ENCODE data around the gene RAB43.
"Not testable (repeated sequence)": the region's sequence is repeated elsewhere in the genome, so short reads cannot be mapped to it uniquely, and the experiment has no call there.

The RAB43 gene

GRCh38 chr3:129121016-129121791, 400 bp downstream of the RAB43 start:
- no peak for DNase-seq (ENCODE audit: low spot score)

GRCh38 chr3:129120254-129121004, 1.2 kb downstream of the RAB43 start:
- peak; percentile 65 for DNase-seq (ENCODE audit: low spot score)

DNA sequence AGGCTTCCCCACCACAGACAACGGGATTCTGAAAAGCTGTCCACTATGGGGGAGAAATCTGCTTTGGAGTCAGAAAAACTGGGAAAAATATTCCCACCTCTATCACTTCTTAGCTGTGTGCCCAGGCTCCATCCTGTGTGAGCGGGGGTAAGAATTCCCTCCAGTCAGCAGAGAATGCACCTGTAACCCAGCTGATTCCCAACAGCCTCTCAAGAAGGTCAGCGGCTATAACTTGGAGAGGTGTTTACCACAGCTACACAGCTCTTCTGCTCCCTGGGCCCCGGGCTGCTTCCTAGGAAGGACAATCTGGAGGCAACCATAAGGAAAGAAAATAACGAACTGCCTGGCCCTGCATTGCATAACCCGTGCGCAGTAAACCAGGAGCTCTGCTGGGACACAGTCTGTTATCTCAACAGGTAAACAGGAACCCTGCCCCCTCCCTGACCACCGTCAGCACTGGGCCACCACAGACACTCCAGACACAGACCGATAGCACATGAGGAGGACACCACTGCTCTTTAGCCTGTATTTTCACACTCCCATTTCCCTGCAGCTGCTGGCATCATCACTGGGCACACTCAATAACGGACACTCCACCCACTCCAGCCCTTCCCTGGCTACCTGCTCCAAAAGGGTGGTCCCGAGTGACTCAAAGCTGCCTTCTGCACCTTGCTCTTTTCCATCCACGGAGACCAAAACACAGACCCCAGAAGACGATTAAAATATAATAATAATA, 2.1 kb downstream of the RAB43 start:
- peak; percentile 79 for DNase-seq (ENCODE audit: low spot score)

DNA sequence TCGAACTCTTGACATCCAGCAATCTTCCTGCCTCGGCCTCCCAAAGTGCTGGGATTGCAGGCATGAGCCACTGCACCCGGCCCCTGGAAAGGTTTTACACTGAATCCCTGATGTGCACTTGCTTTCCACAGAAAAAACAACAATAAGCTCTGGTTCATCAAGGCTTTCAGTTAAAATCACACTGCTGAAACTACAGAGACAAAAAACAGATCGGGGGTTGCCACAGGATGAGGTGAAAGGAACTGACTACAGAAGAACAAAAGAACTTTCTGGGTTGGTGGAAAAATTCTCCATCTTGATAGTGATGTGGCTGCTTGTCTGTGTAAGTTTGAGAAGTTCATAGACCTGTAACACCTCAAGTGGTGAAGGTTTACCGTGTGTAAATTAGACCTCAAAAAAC, 2.9 kb downstream of the RAB43 start:
- DNase-seq (ENCODE audit: low spot score): peak; percentile 12

GRCh38 chr3:129117134-129117533, 4.5 kb downstream of the RAB43 start:
- no peak for DNase-seq (ENCODE audit: low spot score)

GRCh38 chr3:129116482-129116946, 5.1 kb downstream of the RAB43 start:
- no peak for DNase-seq (ENCODE audit: low spot score)

GRCh38 chr3:129114455-129114854, 7.1 kb downstream of the RAB43 start:
- DNase-seq (ENCODE audit: low spot score): no peak

DNA sequence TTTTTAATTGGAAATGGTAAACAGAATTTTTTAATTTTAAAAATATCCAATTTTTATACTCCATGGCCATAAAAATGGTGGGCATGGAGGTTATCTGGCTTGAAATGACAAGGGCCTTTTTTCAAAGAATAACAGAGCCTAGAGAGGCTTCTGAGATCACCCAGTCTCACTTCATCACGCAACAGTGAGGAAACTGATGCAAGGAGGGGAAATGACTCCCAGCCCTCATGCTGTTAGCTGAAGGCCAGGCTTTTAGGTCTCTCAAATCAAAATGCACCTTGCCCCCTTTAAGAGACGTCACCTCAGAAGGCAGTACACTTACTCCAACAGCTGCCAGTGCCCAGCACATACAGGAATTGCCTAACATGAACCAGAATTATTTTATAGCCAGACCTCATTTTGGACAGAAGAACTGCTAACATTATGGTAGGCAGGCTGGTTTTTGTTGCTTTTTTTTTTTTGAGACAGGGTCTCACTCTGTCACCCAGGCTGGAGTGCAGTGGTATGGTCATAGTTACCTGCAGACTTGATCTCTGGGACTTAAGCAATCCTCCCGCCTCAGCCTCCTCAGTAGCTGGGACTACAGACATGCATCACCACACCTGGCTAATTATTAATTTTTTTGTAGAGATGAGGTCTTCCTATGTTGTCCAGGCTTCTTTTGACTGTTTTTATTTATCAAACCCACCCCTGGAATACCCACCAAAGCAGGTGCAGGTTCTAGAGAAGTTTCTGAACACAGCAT, 9.1 kb downstream of the RAB43 start:
- no peak for DNase-seq (ENCODE audit: low spot score)

GRCh38 chr3:129111076-129111780, 10.4 kb downstream of the RAB43 start:
- not testable (repeated sequence) for DNase-seq (ENCODE audit: low spot score)

DNA sequence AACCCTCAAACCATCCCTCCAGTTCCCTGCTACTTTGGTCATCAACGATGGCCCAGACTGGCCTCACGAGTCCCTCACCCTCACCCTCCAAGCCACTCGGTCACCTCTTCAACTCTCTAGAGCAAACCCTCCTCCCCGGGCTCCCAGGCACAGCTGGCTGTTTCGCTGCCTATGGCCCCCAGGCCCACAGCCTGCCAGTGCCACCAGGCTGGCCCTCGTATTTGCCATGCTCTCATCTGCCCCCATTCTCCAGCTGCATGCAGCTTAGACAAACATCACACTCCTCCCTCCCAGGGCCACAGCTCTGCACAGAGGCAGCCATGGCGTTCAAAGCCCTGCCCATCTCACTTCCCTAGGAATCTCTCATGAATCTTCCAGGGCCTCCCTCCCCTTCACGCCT, 13.8 kb downstream of the RAB43 start:
- DNase-seq (ENCODE audit: low spot score): no peak

DNA sequence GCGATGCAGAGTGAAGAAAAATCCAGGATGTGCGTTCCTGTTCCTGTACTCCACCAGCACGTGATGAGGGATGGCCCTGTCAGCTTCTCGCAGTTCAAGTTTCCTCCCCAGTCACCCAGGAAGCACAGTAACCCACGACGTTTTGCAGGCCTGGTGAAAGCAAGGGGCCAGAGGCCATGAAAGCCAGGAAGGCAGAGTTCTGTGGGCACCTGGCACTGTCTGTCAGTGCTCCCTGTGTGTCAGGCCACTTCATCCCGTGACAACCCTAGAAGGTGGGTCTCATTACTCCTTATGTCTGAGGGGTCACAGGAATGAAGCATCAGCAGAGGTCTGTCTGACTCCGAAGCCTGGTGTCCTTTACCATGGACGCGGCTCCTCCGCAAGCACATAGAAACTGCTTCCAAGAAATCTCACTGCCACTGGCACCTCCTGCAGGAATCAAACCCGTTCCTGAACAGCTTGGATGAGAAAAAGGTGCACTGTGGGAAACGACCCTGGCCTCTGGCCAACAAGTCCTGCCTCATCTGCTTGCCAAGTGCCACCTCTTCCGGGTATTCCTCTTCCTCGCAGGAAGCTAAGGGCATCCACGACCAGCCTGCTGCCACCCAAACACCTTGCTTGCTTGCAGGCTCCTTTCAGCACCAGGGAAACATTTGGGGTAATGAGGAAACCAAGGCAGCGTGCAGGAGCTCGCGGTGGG, 14.6 kb downstream of the RAB43 start:
- DNase-seq (ENCODE audit: low spot score): peak; percentile 85

- peak; percentile 93 for DNase-seq (ENCODE audit: low spot score)
Measured at GRCh38 chr3:129106320-129106719, 15.3 kb downstream of the RAB43 start.

DNA sequence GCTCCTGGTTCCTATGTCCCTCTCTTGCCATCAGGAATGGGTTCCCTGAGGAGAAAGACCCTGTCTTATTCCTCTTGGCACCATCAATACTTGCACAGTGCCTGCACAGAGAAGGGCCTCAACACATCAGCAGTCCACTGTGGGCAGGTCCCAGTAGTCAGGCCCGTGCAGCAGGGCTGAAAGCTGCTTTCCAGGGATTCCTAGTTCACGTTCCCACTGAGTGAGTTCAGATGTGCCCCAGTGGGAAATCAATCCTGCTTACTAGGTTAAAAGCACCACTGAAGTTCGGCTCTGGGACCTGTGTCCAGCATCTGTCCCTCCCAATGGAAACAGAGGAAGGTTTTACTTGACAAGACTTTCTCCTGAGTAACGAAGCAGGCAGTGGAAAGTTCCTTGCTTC, 15.7 kb downstream of the RAB43 start:
- DNase-seq (ENCODE audit: low spot score): no peak

DNA sequence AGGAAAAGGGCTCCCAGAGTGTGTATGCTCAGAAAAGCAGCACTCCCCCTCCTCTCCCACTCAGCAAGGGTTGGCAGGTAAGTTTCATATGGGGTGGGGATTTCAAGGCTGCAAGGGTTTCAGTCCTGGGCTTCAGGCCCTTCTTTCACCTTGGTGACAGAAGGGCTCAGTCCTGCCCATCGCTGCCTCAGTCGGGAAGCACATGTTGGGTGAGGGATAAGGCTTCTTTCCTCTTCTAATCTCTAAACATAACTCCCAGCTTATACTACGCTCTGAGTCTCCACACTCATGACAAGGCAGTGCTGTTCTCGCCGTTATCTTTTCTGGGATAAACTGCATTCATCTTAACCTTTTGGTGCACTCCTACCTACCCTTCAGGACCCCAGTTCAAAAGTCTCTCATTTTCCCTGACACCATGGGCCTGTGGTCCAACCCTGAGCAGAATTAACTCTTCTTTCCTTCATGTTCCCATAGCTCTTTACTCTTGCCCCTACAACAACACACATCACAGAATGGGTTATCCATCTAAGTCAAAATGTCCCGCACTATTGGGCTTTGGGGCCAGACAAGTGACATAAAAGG, 17.0 kb downstream of the RAB43 start:
- no peak for DNase-seq (ENCODE audit: low spot score)

DNA sequence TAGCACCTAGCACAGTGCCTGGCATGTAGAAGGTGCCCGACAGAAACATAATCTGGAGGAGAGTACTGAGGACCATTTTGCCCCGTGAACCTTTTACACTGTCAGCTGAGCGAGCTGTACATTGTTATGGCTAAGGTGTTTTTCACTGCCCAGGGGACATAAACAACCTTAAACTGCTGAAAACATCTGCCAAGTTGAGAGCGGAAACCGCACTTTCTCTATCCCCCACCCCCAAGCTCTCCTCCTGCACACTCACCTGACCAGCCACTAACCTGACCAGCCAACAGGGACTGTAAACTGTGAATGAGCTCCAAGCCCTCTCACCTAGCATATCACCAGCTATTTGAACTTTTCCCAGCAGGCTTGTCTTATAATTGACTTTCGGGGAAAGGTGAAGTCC, 17.6 kb downstream of the RAB43 start:
- DNase-seq (ENCODE audit: low spot score): no peak

GRCh38 chr3:129103296-129103695, 18.3 kb downstream of the RAB43 start:
- no peak for DNase-seq (ENCODE audit: low spot score)

DNA sequence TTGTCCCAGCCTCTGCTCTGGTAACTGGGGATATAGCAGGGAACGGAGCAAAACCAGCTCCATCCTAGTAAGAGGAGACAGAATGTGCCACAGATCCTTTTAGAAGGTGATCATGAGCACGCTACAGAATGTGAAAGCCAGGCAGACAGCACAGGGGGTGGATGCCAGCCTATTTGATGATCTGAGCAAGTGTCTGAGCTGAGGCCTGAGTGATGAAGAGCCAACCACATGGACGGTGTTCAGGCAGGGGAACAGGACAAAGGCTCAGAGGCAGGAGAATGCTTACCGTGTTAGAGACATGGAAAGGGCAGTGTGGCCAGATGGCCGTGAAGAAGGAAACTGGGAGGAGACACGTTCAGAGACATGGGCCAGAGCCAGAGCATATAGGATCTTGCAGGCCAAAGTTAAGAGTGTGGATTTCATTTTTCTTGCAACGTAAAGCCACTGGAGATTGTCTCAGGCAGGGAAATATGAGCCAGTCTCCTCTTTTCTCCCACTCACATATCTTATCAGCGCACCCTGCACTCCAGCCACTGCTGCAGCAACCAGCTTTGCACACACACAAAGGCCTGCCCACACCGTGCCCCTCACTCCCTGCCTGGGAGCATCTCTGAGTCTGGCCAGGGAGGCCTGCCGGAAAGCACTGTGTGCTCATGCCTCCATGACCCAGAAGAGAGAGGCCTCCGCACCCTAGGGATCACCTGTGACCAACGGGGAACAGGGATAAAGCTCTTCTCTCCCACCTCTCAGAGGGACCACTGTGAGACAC, 20.1 kb downstream of the RAB43 start:
- DNase-seq (ENCODE audit: low spot score): peak; percentile 71

DNA sequence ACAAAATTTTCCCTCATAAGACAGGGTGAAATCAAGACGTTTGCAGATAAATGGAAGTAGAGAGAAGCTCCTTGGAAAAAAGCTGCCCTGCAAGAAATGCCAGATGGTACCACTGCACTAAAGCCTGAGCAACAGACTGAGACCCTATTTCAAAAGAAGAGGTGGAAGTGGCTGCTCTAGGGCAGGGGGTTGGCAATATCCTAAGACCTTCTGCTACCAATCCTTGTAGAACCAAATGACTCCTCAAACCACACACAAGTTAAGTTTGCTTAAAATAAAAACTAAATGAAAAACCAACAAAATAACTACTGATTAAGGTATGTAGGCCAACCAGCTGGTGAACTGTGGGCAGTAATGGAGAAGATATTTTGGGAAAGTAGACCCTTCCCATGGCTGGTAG, 21.3 kb downstream of the RAB43 start:
- DNase-seq (ENCODE audit: low spot score): no peak

GRCh38 chr3:129095285-129095684, 26.3 kb downstream of the RAB43 start:
- DNase-seq (ENCODE audit: low spot score): no peak

- DNase-seq (ENCODE audit: low spot score): not testable (repeated sequence)
Measured at GRCh38 chr3:129088312-129088711, 33.3 kb downstream of the RAB43 start.
